GM18508 (cell line): Measurements from ENCODE around the gene RBM4B.

ENCODE experiments used
- ATAC-seq: cut with Tn5 transposase; IDR thresholded peaks from one replicate; pipeline ENCODE4 v1.9.1; 2021; ENCODE audit warnings: moderate number of reproducible peaks; ENCODE audit not compliant: insufficient read depth, unreplicated experiment

RBM4B gene

GRCh38 chr11:66707486-66707885 lies 29.8 kb upstream of the RBM4B start:
- ATAC-seq, result no peak

GRCh38 chr11:66706989-66707388 lies 29.3 kb upstream of the RBM4B start:
- no peak for ATAC-seq

GRCh38 chr11:66705587-66706335 lies 28.1 kb upstream of the RBM4B start:
- ATAC-seq, result no peak

- ATAC-seq, result no peak
These were observed 27.1 kb upstream of the RBM4B start for GRCh38 chr11:66704659-66705360.

- ATAC-seq, result no peak
These were observed 23.9 kb upstream of the RBM4B start for GRCh38 chr11:66701432-66702240.

GRCh38 chr11:66700742-66701141 lies 23.1 kb upstream of the RBM4B start:
- ATAC-seq, result no peak

- ATAC-seq, result no peak
These were observed 22.6 kb upstream of the RBM4B start for GRCh38 chr11:66700337-66700736.

GRCh38 chr11:66698491-66698890 lies 20.8 kb upstream of the RBM4B start:
- no peak for ATAC-seq

- no peak for ATAC-seq
These were observed 20.3 kb upstream of the RBM4B start for GRCh38 chr11:66697988-66698387.

- ATAC-seq, result no peak
These were observed 18.5 kb upstream of the RBM4B start for GRCh38 chr11:66696146-66696545.

- ATAC-seq, result no peak
These were observed 17.1 kb upstream of the RBM4B start for GRCh38 chr11:66694732-66695207.

GRCh38 chr11:66694056-66694410 lies 16.3 kb upstream of the RBM4B start:
- ATAC-seq, result no peak

GRCh38 chr11:66693356-66694055 lies 15.8 kb upstream of the RBM4B start:
- no peak for ATAC-seq

GRCh38 chr11:66692871-66693331 lies 15.2 kb upstream of the RBM4B start:
- no peak for ATAC-seq

GRCh38 chr11:66692446-66692845 lies 14.8 kb upstream of the RBM4B start:
- ATAC-seq, result no peak

GRCh38 chr11:66691311-66691980 lies 13.8 kb upstream of the RBM4B start:
- ATAC-seq, result no peak

GRCh38 chr11:66689661-66690590 lies 12.2 kb upstream of the RBM4B start:
- ATAC-seq, result no peak
